Measurements from ENCODE around the gene KANSL3.

DNA sequence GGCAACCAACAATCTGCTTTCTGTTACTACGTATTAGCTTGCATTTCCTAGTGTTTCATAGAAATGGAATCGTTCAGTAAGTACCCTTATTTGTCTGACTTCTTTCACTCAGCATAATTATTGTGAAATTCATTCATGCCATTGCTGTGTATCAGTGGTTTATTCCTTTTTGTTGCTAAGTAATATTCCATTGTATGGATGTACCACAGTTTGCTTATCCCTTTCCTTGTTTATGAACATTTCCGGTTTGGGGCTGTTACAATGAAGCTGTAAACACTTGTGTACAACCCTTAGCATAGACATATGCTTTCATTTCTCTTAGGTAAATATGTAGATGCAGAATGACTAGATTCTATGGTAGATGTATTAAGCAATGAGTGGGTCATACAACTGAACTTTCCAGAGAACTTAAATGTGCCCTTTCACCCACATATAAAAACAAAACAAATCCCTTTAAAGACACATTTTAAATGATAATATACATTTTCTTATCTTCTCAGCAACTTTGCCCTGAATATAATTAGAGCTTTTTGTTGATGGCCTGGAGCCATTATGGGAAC lies 26.3 kb upstream of the KANSL3 start:
- no peak for TF ChIP-seq TAF1 (IDR thresholded peaks at IDR 0.05; ENCODE audit: borderline replicate concordance, insufficient read depth, low read length)
- no peak for TF ChIP-seq SIN3A (IDR thresholded peaks at IDR 0.05; ENCODE audit: borderline replicate concordance, insufficient read depth, low read length)
- no peak for TF ChIP-seq POLR2AphosphoS5 (IDR thresholded peaks at IDR 0.05; ENCODE audit: low read depth, low read length)
- TF ChIP-seq, protein P1, sequence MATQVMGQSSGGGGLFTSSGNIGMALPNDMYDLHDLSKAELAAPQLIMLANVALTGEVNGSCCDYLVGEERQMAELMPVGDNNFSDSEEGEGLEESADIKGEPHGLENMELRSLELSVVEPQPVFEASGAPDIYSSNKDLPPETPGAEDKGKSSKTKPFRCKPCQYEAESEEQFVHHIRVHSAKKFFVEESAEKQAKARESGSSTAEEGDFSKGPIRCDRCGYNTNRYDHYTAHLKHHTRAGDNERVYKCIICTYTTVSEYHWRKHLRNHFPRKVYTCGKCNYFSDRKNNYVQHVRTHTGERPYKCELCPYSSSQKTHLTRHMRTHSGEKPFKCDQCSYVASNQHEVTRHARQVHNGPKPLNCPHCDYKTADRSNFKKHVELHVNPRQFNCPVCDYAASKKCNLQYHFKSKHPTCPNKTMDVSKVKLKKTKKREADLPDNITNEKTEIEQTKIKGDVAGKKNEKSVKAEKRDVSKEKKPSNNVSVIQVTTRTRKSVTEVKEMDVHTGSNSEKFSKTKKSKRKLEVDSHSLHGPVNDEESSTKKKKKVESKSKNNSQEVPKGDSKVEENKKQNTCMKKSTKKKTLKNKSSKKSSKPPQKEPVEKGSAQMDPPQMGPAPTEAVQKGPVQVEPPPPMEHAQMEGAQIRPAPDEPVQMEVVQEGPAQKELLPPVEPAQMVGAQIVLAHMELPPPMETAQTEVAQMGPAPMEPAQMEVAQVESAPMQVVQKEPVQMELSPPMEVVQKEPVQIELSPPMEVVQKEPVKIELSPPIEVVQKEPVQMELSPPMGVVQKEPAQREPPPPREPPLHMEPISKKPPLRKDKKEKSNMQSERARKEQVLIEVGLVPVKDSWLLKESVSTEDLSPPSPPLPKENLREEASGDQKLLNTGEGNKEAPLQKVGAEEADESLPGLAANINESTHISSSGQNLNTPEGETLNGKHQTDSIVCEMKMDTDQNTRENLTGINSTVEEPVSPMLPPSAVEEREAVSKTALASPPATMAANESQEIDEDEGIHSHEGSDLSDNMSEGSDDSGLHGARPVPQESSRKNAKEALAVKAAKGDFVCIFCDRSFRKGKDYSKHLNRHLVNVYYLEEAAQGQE (IDR thresholded peaks at IDR 0.05; ENCODE audit: insufficient read depth in 1 of 2, low read depth in 2 of 2, low read length in 2 of 2) = no peak
- TF ChIP-seq FOXP2 (optimal IDR thresholded peaks at IDR 0.05; ENCODE audit: borderline replicate concordance, extremely low read depth, extremely low read length, insufficient read depth) = no peak

All from PFSK-1 (cell line).